HG02642 (cell line): ENCODE results near the gene TBK1.

Experiments
- ATAC-seq: cut with Tn5 transposase; IDR thresholded peaks from one replicate; pipeline ENCODE4 v1.9.1; 2021; ENCODE audit warnings: mild to moderate bottlenecking; ENCODE audit not compliant: unreplicated experiment, poor library complexity

TBK1 gene

GRCh38 chr12:64450711-64451486, 1.0 kb upstream of the TBK1 start:
- ATAC-seq: no peak

DNA sequence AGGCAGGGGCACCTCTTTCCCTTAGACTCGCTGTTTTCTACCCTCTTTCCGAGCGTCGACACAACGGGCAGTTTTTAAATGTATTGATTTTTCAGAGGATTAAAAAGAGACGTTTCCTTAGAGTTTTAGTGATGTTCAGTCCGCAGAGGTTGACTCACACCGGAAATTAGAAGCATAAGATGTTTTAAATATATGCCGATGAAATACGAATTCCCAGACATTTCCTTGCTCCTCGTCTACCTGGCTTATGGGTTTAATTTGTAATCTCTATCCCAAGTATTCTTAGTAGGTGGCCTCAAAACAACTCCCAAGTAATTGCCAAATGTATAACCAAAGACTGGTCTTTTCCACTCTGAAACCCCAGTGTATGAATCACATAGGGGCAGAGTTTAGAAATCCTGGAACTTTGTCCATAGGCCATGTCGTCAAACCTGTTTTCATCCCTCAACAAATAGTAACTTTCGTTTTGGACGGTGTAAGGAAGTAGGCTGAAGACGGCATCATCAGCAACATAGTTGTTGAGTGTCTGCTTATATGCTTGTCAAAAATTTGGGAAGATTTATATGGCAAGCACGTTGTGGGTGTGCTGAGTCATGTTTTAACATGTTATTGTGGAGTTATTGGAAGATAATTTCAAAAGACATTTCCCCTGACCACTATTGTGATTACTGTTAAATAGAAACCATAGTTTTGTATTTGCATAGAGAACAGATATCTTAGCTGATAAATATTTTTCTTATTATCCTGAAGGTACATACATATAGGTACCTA, 824 bp downstream of the TBK1 start:
- no peak for ATAC-seq

GRCh38 chr12:64455506-64455905, 3.6 kb downstream of the TBK1 start:
- ATAC-seq: no peak

DNA sequence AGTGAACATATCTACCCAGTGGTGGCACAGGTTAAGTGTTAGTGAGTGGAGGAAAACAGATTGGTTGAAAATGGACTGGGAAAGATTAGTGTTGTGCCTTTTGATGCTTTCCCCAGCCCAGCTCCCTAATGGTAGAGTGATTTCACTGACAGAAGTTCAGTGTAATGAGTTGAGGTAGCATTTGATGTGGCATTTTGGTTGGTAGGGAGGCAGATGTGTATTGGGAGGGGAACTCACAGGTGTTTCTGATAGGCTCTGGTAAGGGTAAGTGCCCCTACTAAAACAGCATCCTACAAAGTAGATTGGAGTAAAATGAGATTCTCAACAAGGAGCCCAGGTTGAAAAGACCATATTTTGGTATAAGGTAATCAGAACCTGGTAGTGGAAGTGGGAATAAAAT, 4.2 kb downstream of the TBK1 start:
- no peak for ATAC-seq

DNA sequence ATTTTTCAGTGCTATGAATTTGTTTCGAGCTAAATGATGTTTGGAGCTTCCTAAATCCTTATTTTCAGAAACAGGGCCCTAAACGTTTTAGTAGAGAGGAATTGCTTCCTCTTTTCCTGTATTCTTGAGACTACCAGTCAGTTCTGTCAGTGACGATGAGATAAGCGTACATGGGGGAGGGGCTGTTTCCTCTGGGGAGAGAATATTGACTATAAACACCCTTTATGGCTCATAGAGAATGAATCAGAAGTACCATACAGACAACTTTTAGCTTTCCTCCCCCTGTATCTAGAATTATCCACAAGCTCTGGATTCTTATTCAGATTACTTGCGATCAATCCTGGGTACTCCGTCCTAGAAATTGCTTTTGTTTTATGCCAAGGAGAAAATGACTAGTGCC, 5.1 kb downstream of the TBK1 start:
- no peak for ATAC-seq

DNA sequence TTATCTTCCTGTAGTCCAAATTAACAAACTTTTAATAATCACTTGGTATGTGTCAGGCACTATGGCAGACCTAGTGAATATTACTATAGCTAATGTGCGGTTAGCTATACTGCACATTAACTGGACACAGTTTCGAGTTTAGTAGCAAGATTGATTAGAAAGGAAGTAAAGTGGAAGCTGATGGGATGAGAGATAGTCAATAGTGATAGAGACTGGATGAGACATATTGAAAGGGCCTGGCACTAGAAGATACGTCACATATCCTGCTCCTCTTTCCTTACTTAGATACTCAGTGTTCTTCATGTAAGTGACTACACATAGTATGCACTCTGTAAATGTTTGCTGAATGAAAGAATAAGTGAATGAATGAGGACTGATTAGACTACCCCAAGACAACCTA, 5.5 kb downstream of the TBK1 start:
- no peak for ATAC-seq

GRCh38 chr12:64457923-64458322, 6.0 kb downstream of the TBK1 start:
- no peak for ATAC-seq

- no peak for ATAC-seq
These were observed 7.5 kb downstream of the TBK1 start for GRCh38 chr12:64459394-64459891.

- no peak for ATAC-seq
These were observed 9.9 kb downstream of the TBK1 start for GRCh38 chr12:64461634-64462414.

DNA sequence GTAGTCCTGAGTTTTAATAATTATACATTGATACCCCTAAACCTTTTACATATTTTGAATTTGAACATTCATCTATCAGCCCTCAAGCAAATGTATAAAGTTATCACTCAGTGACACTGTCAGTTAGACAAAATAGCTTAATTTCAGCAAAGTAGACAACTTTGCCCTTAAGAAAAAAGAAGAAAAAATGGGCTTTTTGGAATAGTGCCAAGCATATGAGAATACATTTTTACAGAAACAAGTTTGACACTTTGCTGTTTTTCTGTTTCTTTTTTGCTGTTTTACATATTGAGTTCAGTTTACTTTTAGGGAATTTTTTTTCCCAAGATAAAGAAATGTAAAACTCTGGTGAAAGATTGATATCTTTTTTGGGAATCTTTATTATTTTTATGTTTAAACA, 14.3 kb downstream of the TBK1 start:
- no peak for ATAC-seq

- no peak for ATAC-seq
These were observed 17.0 kb downstream of the TBK1 start for GRCh38 chr12:64468966-64469365.

DNA sequence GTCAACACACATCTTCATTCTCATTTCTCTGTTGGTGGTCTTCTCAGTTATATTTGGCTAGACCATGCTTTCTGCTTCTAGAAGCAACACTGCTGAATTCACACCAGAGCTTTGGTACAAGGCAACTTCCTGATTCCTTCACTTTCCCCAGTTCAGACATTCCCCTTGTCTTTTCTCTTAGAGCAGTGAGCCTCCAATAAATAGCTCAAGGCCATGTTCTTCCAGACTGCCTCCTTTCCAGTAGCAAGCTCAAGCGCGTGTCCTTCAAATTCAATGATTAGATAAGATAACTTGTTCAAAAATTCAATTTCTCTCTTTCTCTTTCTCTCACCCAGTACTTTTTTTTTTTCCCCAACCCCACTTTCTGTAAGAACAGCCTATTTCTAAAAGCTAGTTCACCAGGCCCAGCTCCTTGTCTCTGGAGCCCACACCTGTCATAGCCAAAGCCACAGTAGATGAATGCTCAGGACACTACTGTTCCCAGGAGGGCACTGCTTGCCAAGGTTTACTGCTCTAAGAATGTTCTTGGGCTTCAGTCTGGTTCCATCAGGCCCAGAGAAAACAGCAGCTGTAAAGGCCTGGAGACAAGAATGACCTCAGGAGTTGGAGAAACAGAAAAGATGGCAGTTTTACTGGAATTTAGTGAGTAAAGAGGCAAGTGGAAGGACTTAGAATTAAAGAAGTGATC, 17.7 kb downstream of the TBK1 start:
- no peak for ATAC-seq

GRCh38 chr12:64470495-64470894, 18.6 kb downstream of the TBK1 start:
- ATAC-seq: no peak

DNA sequence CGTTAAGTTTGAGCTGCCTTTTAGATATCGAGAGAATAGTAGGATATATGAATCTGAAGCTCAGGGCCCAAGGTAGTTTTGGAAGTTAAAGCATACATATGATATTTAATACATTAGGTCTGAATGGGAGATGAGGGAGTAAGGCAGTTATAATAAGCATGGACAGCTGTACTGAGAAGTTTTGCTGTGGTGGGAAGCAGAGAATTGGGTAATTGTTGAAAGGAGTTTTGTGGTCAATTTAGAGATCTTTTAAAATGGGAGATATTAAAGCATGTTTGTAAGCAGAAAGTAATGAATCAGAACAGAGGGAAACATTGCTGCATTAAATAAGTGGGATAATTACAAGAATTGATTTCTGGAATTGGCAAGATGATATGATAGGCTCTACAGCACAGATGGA, 21.3 kb downstream of the TBK1 start:
- ATAC-seq: no peak

DNA sequence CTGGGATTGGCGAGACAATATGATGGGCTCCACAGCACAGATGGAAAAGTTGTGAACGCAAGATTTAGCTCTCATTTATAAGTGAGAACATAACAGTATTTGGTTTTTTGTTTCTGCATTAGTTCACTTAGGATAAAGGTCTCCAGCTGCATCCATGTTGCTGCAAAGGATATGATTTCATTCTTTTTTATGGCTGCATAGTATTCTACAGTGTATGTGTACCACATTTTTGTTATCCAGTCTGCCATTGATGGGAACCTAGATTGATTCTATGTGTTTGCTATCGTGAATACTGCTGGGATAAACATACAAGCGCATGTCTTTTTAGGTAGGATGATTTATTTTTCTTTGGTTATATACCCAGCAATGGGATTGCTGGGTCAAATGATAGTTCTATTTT, 23.6 kb downstream of the TBK1 start:
- ATAC-seq: no peak

GRCh38 chr12:64476844-64477243, 24.9 kb downstream of the TBK1 start:
- no peak for ATAC-seq

GRCh38 chr12:64478661-64479060, 26.7 kb downstream of the TBK1 start:
- no peak for ATAC-seq

GRCh38 chr12:64480148-64480547, 28.2 kb downstream of the TBK1 start:
- ATAC-seq: no peak

DNA sequence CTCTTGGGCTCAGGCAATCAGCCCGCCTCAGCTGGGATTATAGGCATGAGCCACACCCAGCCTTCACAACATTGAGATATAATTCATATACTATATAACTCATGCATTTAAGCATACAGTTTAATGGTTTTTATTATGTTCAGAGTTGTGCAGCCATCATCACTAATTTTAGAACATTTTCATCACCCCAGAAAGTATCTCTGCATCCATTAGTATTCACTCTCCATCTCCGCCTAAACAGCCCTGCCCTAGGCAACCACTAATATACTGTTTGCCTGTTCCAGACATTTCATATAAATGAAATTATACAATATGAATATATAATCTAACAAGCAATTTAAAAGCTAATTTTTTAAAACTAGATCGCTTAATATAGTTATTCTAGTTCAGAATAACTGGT, 34.7 kb downstream of the TBK1 start:
- ATAC-seq: no peak

- ATAC-seq: no peak
These were observed 39.8 kb downstream of the TBK1 start for GRCh38 chr12:64491718-64492117.
